ENCODE data around the gene BTNL8. TPM values are rescaled to one million over a fixed set of nuclear protein-coding genes. Genes with fewer than 3 reads are reported as not detected.

BTNL8 gene
- total RNA-seq, 1 experiment from 2014 or later, result not detected

GRCh38 chr5:180960209-180960608 lies 61.2 kb downstream of the BTNL8 start:
- ChIA-PET POLR2A (interaction anchor here (0.6 to 1.2 kb wide), 2 partner anchors 51 to 158 kb away, joined by 3 read pairs; no protein-coding TSS in a partner anchor), CTCF (no interaction called here)
- Mint-ChIP-seq H3K27ac (ENCODE audit: low read depth, unreplicated experiment) (no peak overlapping the region), H3K27me3 (ENCODE audit: insufficient read depth, unreplicated experiment) (no peaks in the 10 kb centered on the region), H3K36me3 (ENCODE audit: insufficient read depth, unreplicated experiment) (no peaks in the 10 kb centered on the region), H3K9me3 (ENCODE audit: unreplicated experiment) (no peaks in the 10 kb centered on the region), H3K4me3 (ENCODE audit: unreplicated experiment) (no peak overlapping the region), H3K4me1 (ENCODE audit: insufficient read depth, unreplicated experiment) (no peaks in the 10 kb centered on the region)
- intact Hi-C loops (cut with micrococcal nuclease), result no loop called here
- no TSS peak for BruUV-seq (replicated peaks)
- no peak for TF ChIP-seq CTCF (IDR thresholded peaks at IDR 0.05; ENCODE audit: unreplicated experiment)
- no peak for DNase-seq (ENCODE audit: unreplicated experiment)

GRCh38 chr5:180969406-180969805 lies 70.4 kb downstream of the BTNL8 start:
- BruUV-seq (replicated peaks), result no TSS peak
- Mint-ChIP-seq H3K27ac (ENCODE audit: low read depth, unreplicated experiment) (no peak overlapping the region), H3K9me3 (ENCODE audit: unreplicated experiment) (peaks cover 14% of the 10 kb centered on the region), H3K4me1 (ENCODE audit: insufficient read depth, unreplicated experiment) (no peaks in the 10 kb centered on the region), H3K4me3 (ENCODE audit: unreplicated experiment) (no peak overlapping the region), H3K36me3 (ENCODE audit: insufficient read depth, unreplicated experiment) (no peaks in the 10 kb centered on the region), H3K27me3 (ENCODE audit: insufficient read depth, unreplicated experiment) (no peaks in the 10 kb centered on the region)
- DNase-seq (ENCODE audit: unreplicated experiment), result no peak
- intact Hi-C loops (cut with micrococcal nuclease), result no loop called here
- CTCF ChIA-PET, result no interaction called here
- POLR2A ChIA-PET, result no interaction called here
- TF ChIP-seq CTCF (IDR thresholded peaks at IDR 0.05; ENCODE audit: unreplicated experiment), result no peak

- ChIA-PET CTCF (interaction anchor here (0.7 kb wide), 1 partner anchor 14 kb away, joined by 4 read pairs; no protein-coding TSS in a partner anchor), POLR2A (interaction anchor here (0.6 kb wide), 1 partner anchor 39 kb away, joined by 3 read pairs; no protein-coding TSS in a partner anchor)
- intact Hi-C loops (cut with micrococcal nuclease), result no loop called here
- no peaks in the 10 kb centered on the region for H3K27me3 Mint-ChIP-seq (ENCODE audit: insufficient read depth, unreplicated experiment)
- no peak for TF ChIP-seq CTCF (IDR thresholded peaks at IDR 0.05; ENCODE audit: unreplicated experiment)
- H3K4me1 Mint-ChIP-seq (ENCODE audit: insufficient read depth, unreplicated experiment), result no peaks in the 10 kb centered on the region
- no peak overlapping the region for H3K27ac Mint-ChIP-seq (ENCODE audit: low read depth, unreplicated experiment)
- no peak overlapping the region for H3K4me3 Mint-ChIP-seq (ENCODE audit: unreplicated experiment)
- no peaks in the 10 kb centered on the region for H3K36me3 Mint-ChIP-seq (ENCODE audit: insufficient read depth, unreplicated experiment)
- BruUV-seq (replicated peaks), result no TSS peak
- no peak for DNase-seq (ENCODE audit: unreplicated experiment)
- peaks cover 14% of the 10 kb centered on the region for H3K9me3 Mint-ChIP-seq (ENCODE audit: unreplicated experiment)
These were observed 71.4 kb downstream of the BTNL8 start for GRCh38 chr5:180970336-180970735.

GRCh38 chr5:180970875-180971274 lies 71.9 kb downstream of the BTNL8 start:
- no peak for TF ChIP-seq CTCF (IDR thresholded peaks at IDR 0.05; ENCODE audit: unreplicated experiment)
- peaks cover 14% of the 10 kb centered on the region for H3K9me3 Mint-ChIP-seq (ENCODE audit: unreplicated experiment)
- ChIA-PET POLR2A (no interaction called here), CTCF (no interaction called here)
- BruUV-seq (replicated peaks), result no TSS peak
- H3K4me3 Mint-ChIP-seq (ENCODE audit: unreplicated experiment), result no peak overlapping the region
- intact Hi-C loops (cut with micrococcal nuclease), result no loop called here
- H3K27me3 Mint-ChIP-seq (ENCODE audit: insufficient read depth, unreplicated experiment), result no peaks in the 10 kb centered on the region
- H3K36me3 Mint-ChIP-seq (ENCODE audit: insufficient read depth, unreplicated experiment), result no peaks in the 10 kb centered on the region
- no peak overlapping the region for H3K27ac Mint-ChIP-seq (ENCODE audit: low read depth, unreplicated experiment)
- no peaks in the 10 kb centered on the region for H3K4me1 Mint-ChIP-seq (ENCODE audit: insufficient read depth, unreplicated experiment)
- no peak for DNase-seq (ENCODE audit: unreplicated experiment)
